ENCODE data around the gene ADAMTS12.

GRCh38 chr5:33557605-33558004 lies 334.2 kb downstream of the ADAMTS12 start:
- no peak for TF ChIP-seq CTCF (conservative IDR thresholded peaks at IDR 0.05; ENCODE audit: low read depth, low read length)
- TF ChIP-seq EZH2 (IDR thresholded peaks at IDR 0.05; ENCODE audit: low read length, unreplicated experiment): no peak
- no peak for TF ChIP-seq EZH2phosphoT487 (IDR thresholded peaks at IDR 0.05; ENCODE audit: borderline replicate concordance, low read length)
